ENCODE measurements around the gene RTL10. TPM values are rescaled to one million over a fixed set of nuclear protein-coding genes. Genes with fewer than 3 reads are reported as not detected.

Gene RTL10
- total RNA-seq, 1 experiment from 2014 or later = 26.7 TPM

- ATAC-seq (peak; percentile 23; the same call in 1 of the 2 replicates), DNase-seq (ENCODE audit: low read depth, low spot score) (no peak)
- BruUV-seq (replicated peaks) = no TSS peak
- no peak for TF ChIP-seq TCF7L2 (IDR thresholded peaks at IDR 0.05; ENCODE audit: low read depth, low read length)
- no peak for TF ChIP-seq POLR2AphosphoS5 (IDR thresholded peaks at IDR 0.05; ENCODE audit: low read depth, low read length)
- TF ChIP-seq REST (IDR thresholded peaks at IDR 0.05; ENCODE audit: insufficient read depth in 1 of 2, low read depth in 2 of 2, low read length in 1 of 2) = no peak
- TF ChIP-seq CTCF (IDR thresholded peaks at IDR 0.05) = no peak
- no peak for TF ChIP-seq SIN3A (IDR thresholded peaks at IDR 0.05; ENCODE audit: borderline replicate concordance, insufficient read depth, low read depth, low read length)
- no peak overlapping the region for H3K4me3 ChIP-seq (ENCODE audit: low read depth in 2 of 2, low read length in 2 of 2)
- in situ Hi-C loops (cut with HindIII; ENCODE audit: low pct_unique_long_range_greater_than_20kb, low sequenced_read_pairs) = no loop called here
- no peaks in the 10 kb centered on the region for H3K27me3 ChIP-seq (ENCODE audit: control insufficient read depth, insufficient read depth, low read length)
- H3K36me3 ChIP-seq (ENCODE audit: control insufficient read depth, insufficient read depth, low read length) = no peaks in the 10 kb centered on the region
- H3K4me1 ChIP-seq (ENCODE audit: control insufficient read depth, insufficient read depth, low read length) = peaks cover 82% of the 10 kb centered on the region
- peak overlapping the region; percentile 69 for H3K27ac ChIP-seq (ENCODE audit: low read length)
- H3K9me3 ChIP-seq (ENCODE audit: control insufficient read depth, insufficient read depth, low read depth, low read length) = no peaks in the 10 kb centered on the region
- intact Hi-C loops (cut with micrococcal nuclease; ENCODE audit: unreplicated experiment) = no loop called here
- CTCF ChIA-PET = interaction anchor here (1.3 kb wide), 1 partner anchor 10 kb away, joined by 3 read pairs; no protein-coding TSS in a partner anchor
- POLR2A ChIA-PET = no interaction called here
These were observed 21.8 kb upstream of the RTL10 start for GRCh38 chr22:19876314-19876940.

GRCh38 chr22:19875531-19876313 is 21.0 kb upstream of the RTL10 start:
- in situ Hi-C loops (cut with HindIII; ENCODE audit: low pct_unique_long_range_greater_than_20kb, low sequenced_read_pairs) (no loop called here), intact Hi-C loops (cut with micrococcal nuclease; ENCODE audit: unreplicated experiment) (no loop called here)
- no peaks in the 10 kb centered on the region for H3K9me3 ChIP-seq (ENCODE audit: control insufficient read depth, insufficient read depth, low read depth, low read length)
- H3K36me3 ChIP-seq (ENCODE audit: control insufficient read depth, insufficient read depth, low read length) = no peaks in the 10 kb centered on the region
- H3K4me3 ChIP-seq (ENCODE audit: low read depth in 2 of 2, low read length in 2 of 2) = no peak overlapping the region
- no peak for DNase-seq (ENCODE audit: low read depth, low spot score)
- POLR2A ChIA-PET = no interaction called here
- BruUV-seq (replicated peaks) = no TSS peak
- peak overlapping the region; percentile 69 for H3K27ac ChIP-seq (ENCODE audit: low read length)
- CTCF ChIA-PET = interaction anchor here (1.3 kb wide), 1 partner anchor 9 kb away, joined by 3 read pairs; no protein-coding TSS in a partner anchor
- no peak for TF ChIP-seq CTCF (IDR thresholded peaks at IDR 0.05)
- TF ChIP-seq POLR2AphosphoS5 (IDR thresholded peaks at IDR 0.05; ENCODE audit: low read depth, low read length) = no peak
- TF ChIP-seq TCF7L2 (IDR thresholded peaks at IDR 0.05; ENCODE audit: low read depth, low read length) = no peak
- TF ChIP-seq REST (IDR thresholded peaks at IDR 0.05; ENCODE audit: insufficient read depth in 1 of 2, low read depth in 2 of 2, low read length in 1 of 2) = no peak
- TF ChIP-seq SIN3A (IDR thresholded peaks at IDR 0.05; ENCODE audit: borderline replicate concordance, insufficient read depth, low read depth, low read length) = no peak
- no peaks in the 10 kb centered on the region for H3K27me3 ChIP-seq (ENCODE audit: control insufficient read depth, insufficient read depth, low read length)
- peaks cover 77% of the 10 kb centered on the region for H3K4me1 ChIP-seq (ENCODE audit: control insufficient read depth, insufficient read depth, low read length)
- ATAC-seq = peak; percentile 12; the same call in 1 of the 2 replicates
